H9 (cell line): ENCODE data around the gene CDH23. TPM values are rescaled to one million over a fixed set of nuclear protein-coding genes. Genes with fewer than 3 reads are reported as not detected.

Experiments used
- DNase-seq: peaks from one replicate; pipeline ENCODE4 v3.0.0-alpha.2; 2017
- H2AFZ ChIP-seq: one replicate; pipeline ENCODE4 v1.6.1; 2013; ENCODE audit warnings: mild to moderate bottlenecking, low read length, control low read depth, moderate library complexity
- H2AK5ac ChIP-seq: 2 replicates; pipeline ENCODE4 v1.6.1; 2013; ENCODE audit warnings: low read length, control low read depth, mixed read lengths; ENCODE audit not compliant: insufficient read length
- H2BK120ac ChIP-seq: one replicate; pipeline ENCODE4 v1.6.1; 2013; ENCODE audit warnings: low read depth, mild to moderate bottlenecking, low read length, control low read depth, inconsistent platforms; ENCODE audit not compliant: poor library complexity, severe bottlenecking
- H2BK12ac ChIP-seq: 2 replicates; pipeline ENCODE4 v1.6.1; 2013; ENCODE audit warnings: low read length, control low read depth, mixed read lengths, low read depth; ENCODE audit not compliant: insufficient read length
- H2BK15ac ChIP-seq: 2 replicates; pipeline ENCODE4 v1.6.1; 2013; ENCODE audit warnings: low read depth, low read length, control low read depth
- H2BK20ac ChIP-seq: one replicate; pipeline ENCODE4 v1.6.1; 2013; ENCODE audit warnings: low read depth, mild to moderate bottlenecking, low read length, control low read depth, inconsistent platforms; ENCODE audit not compliant: poor library complexity, severe bottlenecking
- H2BK5ac ChIP-seq: 2 replicates; pipeline ENCODE4 v1.6.1; 2013; ENCODE audit warnings: low read length, control low read depth, mixed read lengths; ENCODE audit not compliant: insufficient read length
- H3K14ac ChIP-seq: 2 replicates; pipeline ENCODE4 v1.6.1; 2013; ENCODE audit warnings: low read length, control low read depth; ENCODE audit not compliant: insufficient read depth
- H3K18ac ChIP-seq: 2 replicates; pipeline ENCODE4 v1.6.1; 2013; ENCODE audit warnings: low read depth, mild to moderate bottlenecking, mixed read lengths, low read length, control low read depth; ENCODE audit not compliant: insufficient read length
- H3K23ac ChIP-seq: 2 replicates; pipeline ENCODE4 v1.6.1; 2013; ENCODE audit warnings: low read length, control low read depth, mixed read lengths, low read depth; ENCODE audit not compliant: insufficient read length
- H3K23me2 ChIP-seq: 2 replicates; pipeline ENCODE4 v1.6.1; 2013; ENCODE audit warnings: low read depth, mild to moderate bottlenecking, mixed read lengths, low read length, control low read depth; ENCODE audit not compliant: insufficient read length, poor library complexity, severe bottlenecking
- H3K27ac ChIP-seq: 2 replicates; pipeline ENCODE4 v1.5.1; 2013; ENCODE audit warnings: low read length, control low read depth, mixed read lengths, low read depth; ENCODE audit not compliant: insufficient read length
- H3K27me3 ChIP-seq: 2 replicates; pipeline ENCODE4 v1.6.1; 2013; ENCODE audit warnings: low read length, control low read depth, inconsistent platforms; ENCODE audit not compliant: insufficient read depth
- H3K4ac ChIP-seq: 2 replicates; pipeline ENCODE4 v1.6.1; 2013; ENCODE audit warnings: low read depth, mild to moderate bottlenecking, control low read depth, inconsistent platforms, low read length, moderate library complexity
- H3K4me1 ChIP-seq: 2 replicates; pipeline ENCODE4 v1.6.1; 2013; ENCODE audit warnings: low read length, control low read depth, inconsistent platforms; ENCODE audit not compliant: insufficient read depth
- H3K4me2 ChIP-seq: 2 replicates; pipeline ENCODE4 v1.6.1; 2013; ENCODE audit warnings: low read length, control low read depth, mixed read lengths; ENCODE audit not compliant: insufficient read length, insufficient read depth
- H3K56ac ChIP-seq: 2 replicates; pipeline ENCODE4 v1.6.1; 2013; ENCODE audit warnings: low read depth, mild to moderate bottlenecking, mixed read lengths, low read length, control low read depth; ENCODE audit not compliant: insufficient read length
- H3K79me1 ChIP-seq: 2 replicates; pipeline ENCODE4 v1.6.1; 2013; ENCODE audit warnings: low read depth, mild to moderate bottlenecking, moderate library complexity, low read length, control low read depth, inconsistent platforms; ENCODE audit not compliant: insufficient read depth, poor library complexity, severe bottlenecking
- H3K79me2 ChIP-seq: 2 replicates; pipeline ENCODE4 v1.6.1; 2013; ENCODE audit warnings: low read length, control low read depth, inconsistent platforms; ENCODE audit not compliant: insufficient read depth
- H3K9ac ChIP-seq: 2 replicates; pipeline ENCODE4 v1.6.1; 2013; ENCODE audit warnings: low read length, control low read depth, mixed read lengths; ENCODE audit not compliant: insufficient read length; ENCODE audit errors: extremely low read depth
- H3K9me3 ChIP-seq: one replicate; pipeline ENCODE4 v1.6.1; 2013; ENCODE audit warnings: low read depth, low read length, inconsistent platforms; ENCODE audit not compliant: control insufficient read depth
- H3T11ph ChIP-seq: one replicate; pipeline ENCODE4 v1.6.1; 2013; ENCODE audit warnings: mild to moderate bottlenecking, low read length, control low read depth, inconsistent platforms
- H4K20me1 ChIP-seq: one replicate; pipeline ENCODE4 v1.6.1; 2013; ENCODE audit not compliant: control insufficient read depth, insufficient read length, insufficient read depth
- H4K5ac ChIP-seq: 2 replicates; pipeline ENCODE4 v1.6.1; 2013; ENCODE audit warnings: low read depth, mild to moderate bottlenecking, mixed read lengths, low read length, control low read depth; ENCODE audit not compliant: insufficient read length
- H4K8ac ChIP-seq: replicated peaks from 2 replicates; pipeline ENCODE4 v1.6.1; 2013; ENCODE audit warnings: low read length, control low read depth, mixed read lengths, low read depth; ENCODE audit not compliant: insufficient read length
- H4K91ac ChIP-seq: 2 replicates; pipeline ENCODE4 v1.6.1; 2013; ENCODE audit warnings: low read depth, mild to moderate bottlenecking, moderate library complexity, mixed read lengths, low read length, control low read depth; ENCODE audit not compliant: insufficient read length
- H3K27ac Mint-ChIP-seq, 3 experiments: 2 replicates in 2 of 3; 3 replicates in 1 of 3; pipeline ENCODE4 v1.8.0; 2020 to 2021; ENCODE audit warnings: mixed read lengths in 3 of 3, mild to moderate bottlenecking in 1 of 3, moderate library complexity in 1 of 3
- H3K27me3 Mint-ChIP-seq: 2 replicates; pipeline ENCODE4 v1.8.0; 2021; ENCODE audit warnings: low read depth, mild to moderate bottlenecking, moderate library complexity, mixed read lengths
- H3K36me3 Mint-ChIP-seq, 3 experiments: 2 replicates in 2 of 3; 3 replicates in 1 of 3; pipeline ENCODE4 v1.8.0; 2020 to 2021; ENCODE audit warnings: low read depth in 3 of 3, mixed read lengths in 3 of 3; ENCODE audit not compliant: insufficient read depth in 1 of 3
- H3K4me1 Mint-ChIP-seq, 2 experiments: 2 replicates each; pipeline ENCODE4 v1.8.0; 2020; ENCODE audit warnings: mixed read lengths in 2 of 2
- H3K4me3 Mint-ChIP-seq, 2 experiments: 2 replicates in 1 of 2; 3 replicates in 1 of 2; pipeline ENCODE4 v1.8.0; 2020 to 2021; ENCODE audit warnings: mild to moderate bottlenecking in 2 of 2, mixed read lengths in 2 of 2, moderate library complexity in 1 of 2
- H3K9me3 Mint-ChIP-seq, 2 experiments: 2 replicates in 1 of 2; 3 replicates in 1 of 2; pipeline ENCODE4 v1.8.0; 2020; ENCODE audit warnings: mild to moderate bottlenecking in 2 of 2, mixed read lengths in 2 of 2, moderate library complexity in 1 of 2
- WGBS: extraction: QIAGEN DNeasy Blood & Tissue Kit; methylation state at CpG from one replicate; pipeline ENCODE4 v1.1.7; 2013; ENCODE audit warnings: missing lambda C conversion rate, low lambda C conversion rate, mixed read lengths; ENCODE audit not compliant: insufficient read length; ENCODE audit errors: extremely low coverage; 5-methylcytosine and 5-hydroxymethylcytosine counted together
- total RNA-seq: library from RNA; stranded (reverse); gene quantifications from 2 replicates; pipeline ENCODE4 v1.2.1, GENCODE V29; 2021
- TF ChIP-seq, protein P1 (sequence below): fragments of 200-600 bp; sonication (generic); conservative IDR thresholded peaks from 3 replicates; pipeline ENCODE4 v1.8.0; 2021; ENCODE audit warnings: antibody characterized with exemption, mild to moderate bottlenecking

Gene CDH23
- total RNA-seq, 1 experiment from 2014 or later = 2.1 TPM

DNA sequence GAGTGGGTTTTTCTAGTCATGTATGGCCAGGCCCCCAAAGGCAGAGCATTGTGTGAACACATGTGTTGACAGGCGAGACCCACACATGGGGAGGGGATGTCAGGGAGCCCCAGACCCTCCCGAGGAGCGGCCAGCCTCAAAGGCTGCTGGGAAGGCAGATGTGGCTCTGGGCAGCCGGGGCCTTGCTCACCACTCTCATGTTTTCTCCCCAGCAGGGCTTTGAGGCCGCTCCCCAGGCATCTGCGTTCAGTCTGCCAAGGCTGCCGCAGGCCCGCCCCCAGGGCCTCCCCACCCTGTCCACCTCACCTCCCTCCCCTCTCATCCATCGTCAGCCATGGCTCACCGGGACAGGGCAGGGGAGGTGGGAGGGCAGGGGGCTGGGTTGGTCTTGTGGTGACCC lies 393.2 kb downstream of the CDH23 start:
- H3K27me3 Mint-ChIP-seq = peaks cover 11% of the 10 kb centered on the region
- H3K36me3 Mint-ChIP-seq = no peaks in the 10 kb centered on the region
- Histone ChIP-seq H3K4me1 (no peaks in the 10 kb centered on the region), H3K4me2 (no peak overlapping the region), H2BK12ac (no peak overlapping the region), H3K56ac (no peak overlapping the region), H4K5ac (no peak overlapping the region), H4K8ac (no peak overlapping the region), H3K4ac (no peak overlapping the region), H3K79me1 (no peaks in the 10 kb centered on the region), H3K79me2 (no peaks in the 10 kb centered on the region), H4K91ac (no peak overlapping the region), H3K9me3 (no peaks in the 10 kb centered on the region), H3K23me2 (no peaks in the 10 kb centered on the region), H3K27me3 (no peaks in the 10 kb centered on the region), H2BK15ac (no peak overlapping the region), H3K14ac (no peak overlapping the region), H3K18ac (no peak overlapping the region), H2AFZ (no peak overlapping the region), H2AK5ac (no peak overlapping the region), H3T11ph (no peak overlapping the region), H2BK120ac (no peak overlapping the region), H3K23ac (no peak overlapping the region), H4K20me1 (no peaks in the 10 kb centered on the region), H3K27ac (no peak overlapping the region), H2BK20ac (no peak overlapping the region), H2BK5ac (no peak overlapping the region), H3K9ac (no peak overlapping the region)
- TF ChIP-seq, protein P1, sequence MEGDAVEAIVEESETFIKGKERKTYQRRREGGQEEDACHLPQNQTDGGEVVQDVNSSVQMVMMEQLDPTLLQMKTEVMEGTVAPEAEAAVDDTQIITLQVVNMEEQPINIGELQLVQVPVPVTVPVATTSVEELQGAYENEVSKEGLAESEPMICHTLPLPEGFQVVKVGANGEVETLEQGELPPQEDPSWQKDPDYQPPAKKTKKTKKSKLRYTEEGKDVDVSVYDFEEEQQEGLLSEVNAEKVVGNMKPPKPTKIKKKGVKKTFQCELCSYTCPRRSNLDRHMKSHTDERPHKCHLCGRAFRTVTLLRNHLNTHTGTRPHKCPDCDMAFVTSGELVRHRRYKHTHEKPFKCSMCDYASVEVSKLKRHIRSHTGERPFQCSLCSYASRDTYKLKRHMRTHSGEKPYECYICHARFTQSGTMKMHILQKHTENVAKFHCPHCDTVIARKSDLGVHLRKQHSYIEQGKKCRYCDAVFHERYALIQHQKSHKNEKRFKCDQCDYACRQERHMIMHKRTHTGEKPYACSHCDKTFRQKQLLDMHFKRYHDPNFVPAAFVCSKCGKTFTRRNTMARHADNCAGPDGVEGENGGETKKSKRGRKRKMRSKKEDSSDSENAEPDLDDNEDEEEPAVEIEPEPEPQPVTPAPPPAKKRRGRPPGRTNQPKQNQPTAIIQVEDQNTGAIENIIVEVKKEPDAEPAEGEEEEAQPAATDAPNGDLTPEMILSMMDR = no peak
- no peak overlapping the region for H3K27ac Mint-ChIP-seq
- no peaks in the 10 kb centered on the region for H3K4me1 Mint-ChIP-seq
- no peak overlapping the region for H3K4me3 Mint-ChIP-seq
- no peaks in the 10 kb centered on the region; a peak in 1 of 5 replicates for H3K9me3 Mint-ChIP-seq
- no CpG with 5 or more reads among the region's 10 CpGs for WGBS
- DNase-seq = no peak
